ENCODE data around the gene STAC2. TPM values are rescaled to one million over a fixed set of nuclear protein-coding genes. Genes with fewer than 3 reads are reported as not detected.

Gene STAC2
- total RNA-seq, 2 experiments from 2014 or later = not detected

GRCh38 chr17:39200070-39200879 lies 25.5 kb downstream of the STAC2 start, which contains the start of gene RPL19:
TSS of gene RPL19 (plus strand) at chr17:39200283. CDS start at chr17:39200345, 62 bp downstream.
- Mint-ChIP-seq H3K9me3 (no peaks in the 10 kb centered on the region), H3K4me1 (peaks cover 62% of the 10 kb centered on the region), H3K4me3 (peak within 1 kb of the TSS; percentile 93), H3K36me3 (ENCODE audit: low read depth) (peaks cover 51% of the 10 kb centered on the region), H3K27me3 (no peaks in the 10 kb centered on the region), H3K27ac (peak within 1 kb of the TSS; percentile 96)
- CTCF ChIA-PET = interaction anchor here (0.6 to 2.6 kb wide), 14 partner anchors 9 to 472 kb away, joined by 3 to 21 read pairs (median 6); no protein-coding TSS in a partner anchor
- DNase-seq = peak; percentile 83
- POLR2A ChIA-PET = interaction anchor here (0.7 to 2.1 kb wide), 26 partner anchors 9 to 849 kb away, joined by 3 to 22 read pairs (median 5); partner anchors contain the start of genes ARL5C, CDK12, CWC25 and FBXL20

DNA sequence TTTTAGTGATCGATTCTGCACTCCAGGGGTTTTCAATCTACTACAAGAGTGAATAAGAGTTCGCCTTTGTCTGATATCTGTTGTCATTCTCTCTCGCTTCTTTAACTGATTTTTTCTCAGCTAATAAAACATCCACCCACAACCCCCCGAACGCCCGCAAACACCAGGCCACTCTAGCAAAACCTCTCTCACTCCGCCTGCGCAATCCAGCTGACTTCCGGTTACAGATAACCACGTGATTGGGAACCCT lies 26.0 kb downstream of the STAC2 start:
- CTCF ChIA-PET = interaction anchor here (0.6 to 2.6 kb wide), 16 partner anchors 10 to 472 kb away, joined by 3 to 21 read pairs (median 4); no protein-coding TSS in a partner anchor

DNA sequence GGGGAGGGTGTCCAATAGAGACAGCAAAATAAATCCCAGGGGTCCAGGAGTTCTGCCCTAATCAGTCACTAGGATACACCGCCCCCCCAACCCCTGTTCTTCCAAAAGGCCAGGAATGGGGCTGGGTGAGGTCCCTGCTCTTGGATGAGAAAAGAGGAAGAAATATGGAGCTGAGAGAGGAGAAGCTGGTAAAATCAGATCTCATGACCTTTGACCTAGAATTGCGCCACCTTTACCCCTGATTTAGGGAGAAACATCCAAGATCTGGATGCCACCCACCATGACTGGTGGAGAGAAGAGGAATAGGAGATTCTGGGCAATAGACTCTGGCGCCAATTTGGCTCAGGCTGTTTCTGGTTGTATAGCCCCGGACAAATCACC lies 27.6 kb downstream of the STAC2 start:
- DNase-seq = no peak
- peaks cover 67% of the 10 kb centered on the region for H3K4me1 Mint-ChIP-seq
- peak overlapping the region; percentile 93 for H3K4me3 Mint-ChIP-seq
- no peaks in the 10 kb centered on the region for H3K9me3 Mint-ChIP-seq
- peaks cover 37% of the 10 kb centered on the region for H3K36me3 Mint-ChIP-seq (ENCODE audit: low read depth)
- POLR2A ChIA-PET = interaction anchor here (0.7 kb wide), 1 partner anchor 8 kb away, joined by 3 read pairs; no protein-coding TSS in a partner anchor
- no peaks in the 10 kb centered on the region for H3K27me3 Mint-ChIP-seq
- peak overlapping the region; percentile 96 for H3K27ac Mint-ChIP-seq
- CTCF ChIA-PET = interaction anchor here (2.6 kb wide), 1 partner anchor 45 kb away, joined by 21 read pairs; no protein-coding TSS in a partner anchor

More for the DNA sequence above, 26.0 kb downstream of the STAC2 start:
- peaks cover 46% of the 10 kb centered on the region for H3K36me3 Mint-ChIP-seq (ENCODE audit: low read depth)
- peak overlapping the region; percentile 96 for H3K27ac Mint-ChIP-seq
- H3K9me3 Mint-ChIP-seq = no peaks in the 10 kb centered on the region
- POLR2A ChIA-PET = interaction anchor here (0.7 to 2.1 kb wide), 26 partner anchors 9 to 848 kb away, joined by 3 to 22 read pairs (median 5); partner anchors contain the start of genes ARL5C, CDK12, CWC25 and FBXL20
- peaks cover 66% of the 10 kb centered on the region for H3K4me1 Mint-ChIP-seq
- DNase-seq = peak; percentile 89
- H3K4me3 Mint-ChIP-seq = peak overlapping the region; percentile 93
- H3K27me3 Mint-ChIP-seq = no peaks in the 10 kb centered on the region

DNA sequence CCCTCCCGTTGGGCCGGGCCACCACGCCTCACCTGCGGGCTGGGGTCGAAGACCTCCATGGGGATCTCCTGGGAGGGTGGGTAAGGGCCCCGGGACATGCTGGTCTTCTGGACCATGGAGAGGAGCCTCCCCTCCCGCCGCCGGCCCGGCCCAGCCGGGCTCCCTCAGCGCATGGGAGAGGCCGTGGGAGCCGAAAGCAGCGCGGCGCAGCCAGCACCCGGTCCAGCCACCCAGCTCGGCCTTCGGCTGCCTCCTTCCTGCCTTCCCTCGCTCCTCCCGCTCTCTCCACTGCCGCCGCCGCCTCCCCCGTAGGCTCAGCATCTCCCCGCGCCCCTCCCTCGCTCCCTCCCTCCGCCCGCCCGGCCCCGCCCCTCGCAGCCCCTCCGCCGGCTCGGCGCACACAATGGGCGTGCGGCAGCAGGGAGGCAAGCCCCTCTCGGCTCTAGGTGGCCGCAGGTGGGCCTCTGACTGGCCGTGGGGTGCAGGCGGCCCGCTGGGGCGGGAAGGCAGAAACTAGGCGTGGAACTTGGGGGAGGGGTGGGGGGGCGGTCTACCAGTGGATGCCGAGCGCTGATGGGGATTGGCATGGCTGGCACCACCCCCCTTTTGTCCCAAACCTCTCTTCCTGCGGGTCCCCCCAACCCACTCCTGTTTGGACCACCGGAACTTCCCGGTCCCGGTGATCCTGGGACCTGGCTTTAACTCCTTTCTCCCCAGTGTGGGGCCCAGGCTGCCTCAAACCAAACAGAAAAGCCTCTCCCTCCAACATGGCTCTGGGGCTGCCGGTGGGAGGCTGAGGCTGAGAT lies 28.2 kb downstream of the STAC2 start, which contains the start of gene CACNB1:
CACNB1 (minus strand) TSS at position 290 of the 806 bp plus-strand sequence; CDS start at position 116, 174 bp downstream.
- H3K27me3 Mint-ChIP-seq = no peaks in the 10 kb centered on the region
- no peaks in the 10 kb centered on the region for H3K9me3 Mint-ChIP-seq
- peak within 1 kb of the TSS; percentile 96 for H3K27ac Mint-ChIP-seq
- H3K4me1 Mint-ChIP-seq = peaks cover 67% of the 10 kb centered on the region
- peak; percentile 74 for DNase-seq
- CTCF ChIA-PET = interaction anchor here (3.0 kb wide), 1 partner anchor 33 kb away, joined by 15 read pairs; no protein-coding TSS in a partner anchor
- H3K36me3 Mint-ChIP-seq (ENCODE audit: low read depth) = peaks cover 38% of the 10 kb centered on the region
- POLR2A ChIA-PET = no interaction called here
- H3K4me3 Mint-ChIP-seq = peak within 1 kb of the TSS; percentile 93

DNA sequence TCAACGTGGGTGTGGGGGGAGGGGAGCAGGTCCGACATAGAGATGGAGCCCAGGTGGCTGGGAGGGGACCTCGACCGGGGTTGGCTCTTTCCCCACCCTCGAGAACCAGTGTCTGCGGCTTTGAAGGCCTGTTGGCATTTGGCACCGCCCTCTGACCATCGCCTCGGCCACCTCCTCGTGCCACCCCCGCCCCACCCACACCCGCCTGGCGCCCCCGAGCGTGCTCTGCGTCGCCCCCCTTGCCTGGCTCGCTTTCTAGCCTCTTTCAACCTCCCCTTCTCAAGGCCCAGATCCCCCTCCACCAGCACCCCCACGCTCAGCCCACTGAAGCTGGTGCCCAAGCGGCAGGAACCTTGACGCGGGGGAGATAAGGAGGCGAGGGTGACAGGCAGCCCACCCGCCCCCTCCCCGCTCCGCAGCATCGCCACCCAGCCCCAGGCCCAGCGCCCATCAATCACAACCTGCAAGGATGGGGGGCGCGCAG lies 28.9 kb downstream of the STAC2 start:
- no peak overlapping the region for H3K27ac Mint-ChIP-seq
- H3K4me1 Mint-ChIP-seq = peaks cover 64% of the 10 kb centered on the region
- no peaks in the 10 kb centered on the region for H3K9me3 Mint-ChIP-seq
- H3K4me3 Mint-ChIP-seq = peak overlapping the region; percentile 93
- CTCF ChIA-PET = interaction anchor here (3.0 kb wide), 1 partner anchor 32 kb away, joined by 15 read pairs; no protein-coding TSS in a partner anchor
- peak; percentile 31 for DNase-seq
- H3K27me3 Mint-ChIP-seq = no peaks in the 10 kb centered on the region
- POLR2A ChIA-PET = interaction anchor here (0.6 to 1.5 kb wide), 3 partner anchors 12 to 40 kb away, joined by 3 to 6 read pairs (median 4); no protein-coding TSS in a partner anchor
- H3K36me3 Mint-ChIP-seq (ENCODE audit: low read depth) = peaks cover 36% of the 10 kb centered on the region

DNA sequence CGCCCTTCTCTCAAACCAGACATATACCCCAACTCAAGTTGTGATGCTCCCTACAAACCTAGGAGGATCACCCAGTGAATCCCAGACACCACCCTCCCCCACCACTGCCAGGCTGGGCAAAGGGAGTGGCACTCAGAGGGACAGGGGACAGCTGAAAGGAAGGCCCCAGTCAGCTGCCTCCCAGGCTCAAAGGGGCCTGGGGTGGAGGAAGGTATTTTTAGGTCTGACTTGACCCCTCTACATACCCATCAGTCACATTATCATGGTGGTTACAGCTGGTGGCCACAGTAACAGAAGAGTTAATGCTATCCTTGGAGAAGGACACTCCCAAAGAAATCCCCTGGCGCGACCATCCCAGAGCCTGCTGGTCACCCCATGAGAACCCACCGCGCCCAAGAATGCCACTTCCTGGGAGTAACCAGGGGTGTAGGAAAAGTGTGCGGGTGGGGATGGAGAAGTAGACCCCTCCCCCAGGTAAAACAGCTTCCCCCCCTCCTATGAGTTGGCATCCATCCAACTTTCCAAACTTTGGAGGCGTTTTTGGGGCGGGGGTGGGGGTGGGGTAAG lies 29.4 kb downstream of the STAC2 start:
- Mint-ChIP-seq H3K36me3 (ENCODE audit: low read depth) (peaks cover 32% of the 10 kb centered on the region), H3K4me1 (peaks cover 60% of the 10 kb centered on the region), H3K27me3 (no peaks in the 10 kb centered on the region), H3K4me3 (peak overlapping the region; percentile 93), H3K9me3 (no peaks in the 10 kb centered on the region), H3K27ac (peak overlapping the region; percentile 62)
- ChIA-PET CTCF (interaction anchor here (0.8 to 3.0 kb wide), 3 partner anchors 10 to 48 kb away, joined by 3 to 15 read pairs (median 9); no protein-coding TSS in a partner anchor), POLR2A (interaction anchor here (0.6 to 1.5 kb wide), 4 partner anchors 13 to 265 kb away, joined by 3 to 7 read pairs (median 5); partner anchors contain the start of gene CDK12)
- DNase-seq = no peak

GRCh38 chr17:39195568-39196160 lies 30.1 kb downstream of the STAC2 start:
- peaks cover 54% of the 10 kb centered on the region for H3K4me1 Mint-ChIP-seq
- CTCF ChIA-PET = interaction anchor here (0.8 to 3.0 kb wide), 5 partner anchors 11 to 213 kb away, joined by 3 to 15 read pairs (median 3); no protein-coding TSS in a partner anchor

GRCh38 chr17:39194985-39195524 lies 30.7 kb downstream of the STAC2 start:
- Mint-ChIP-seq H3K36me3 (ENCODE audit: low read depth) (peaks cover 22% of the 10 kb centered on the region), H3K27ac (no peak overlapping the region), H3K4me1 (peaks cover 54% of the 10 kb centered on the region), H3K9me3 (no peaks in the 10 kb centered on the region), H3K27me3 (no peaks in the 10 kb centered on the region), H3K4me3 (peak overlapping the region; percentile 93)
- no peak for DNase-seq
- POLR2A ChIA-PET = interaction anchor here (1.0 to 1.5 kb wide), 2 partner anchors 20 to 266 kb away, joined by 6 to 7 read pairs; partner anchors contain the start of gene CDK12
- CTCF ChIA-PET = interaction anchor here (0.9 to 3.0 kb wide), 4 partner anchors 12 to 212 kb away, joined by 3 to 15 read pairs (median 6); no protein-coding TSS in a partner anchor

More at GRCh38 chr17:39195568-39196160, 30.1 kb downstream of the STAC2 start:
- Mint-ChIP-seq H3K36me3 (ENCODE audit: low read depth) (peaks cover 26% of the 10 kb centered on the region), H3K27ac (peak overlapping the region; percentile 62), H3K4me3 (peak overlapping the region; percentile 93), H3K9me3 (no peaks in the 10 kb centered on the region), H3K27me3 (no peaks in the 10 kb centered on the region)
- no peak for DNase-seq
- POLR2A ChIA-PET = interaction anchor here (1.0 to 1.5 kb wide), 3 partner anchors 14 to 266 kb away, joined by 4 to 7 read pairs (median 6); partner anchors contain the start of gene CDK12

DNA sequence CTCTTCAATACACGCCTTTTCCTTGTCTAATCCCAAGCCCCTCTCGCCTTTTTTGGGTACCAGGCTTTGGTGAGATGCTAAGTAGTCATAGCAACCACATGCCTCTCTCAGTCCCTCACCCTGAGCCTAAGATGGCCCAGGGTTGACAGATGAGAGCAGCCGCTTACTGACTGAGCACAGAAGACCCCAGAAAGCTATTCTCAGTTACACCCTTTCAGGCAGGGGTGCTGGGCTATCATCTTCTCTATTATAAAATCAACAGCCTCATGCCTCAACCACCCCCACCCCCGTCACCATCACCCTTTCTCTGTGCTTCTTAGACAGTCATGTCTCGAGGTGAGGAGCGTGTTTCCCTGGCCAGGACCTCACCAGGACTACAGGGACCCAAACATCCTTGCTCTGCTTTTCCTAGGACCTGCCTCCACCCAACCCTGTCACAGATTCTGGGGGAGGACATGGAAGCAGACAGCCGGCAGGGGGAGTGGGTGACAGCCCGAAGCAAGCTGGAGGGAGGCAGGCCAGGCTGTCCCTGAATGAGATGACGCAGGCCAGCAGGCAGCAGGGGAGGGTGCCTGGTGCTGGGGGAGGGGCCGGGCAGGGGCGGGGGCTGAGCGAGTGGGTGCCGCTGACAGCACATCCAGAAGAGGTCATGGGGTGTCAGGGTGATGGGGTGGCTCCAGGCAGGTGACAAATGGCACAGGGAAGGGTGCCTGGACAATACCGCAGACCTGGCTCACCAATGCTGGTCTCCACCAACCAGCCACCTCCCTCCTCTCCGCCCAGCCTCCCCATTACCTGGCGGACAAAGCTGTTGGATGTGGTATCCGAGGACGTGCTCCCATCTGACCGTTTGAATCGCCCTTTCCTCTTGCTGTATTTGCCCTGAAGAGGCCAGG lies 31.4 kb downstream of the STAC2 start:
- peaks cover 21% of the 10 kb centered on the region for H3K36me3 Mint-ChIP-seq (ENCODE audit: low read depth)
- no peaks in the 10 kb centered on the region for H3K9me3 Mint-ChIP-seq
- no peak overlapping the region for H3K4me3 Mint-ChIP-seq
- ChIA-PET CTCF (interaction anchor here (1.4 to 3.0 kb wide), 2 partner anchors 30 to 211 kb away, joined by 3 to 15 read pairs; no protein-coding TSS in a partner anchor), POLR2A (no interaction called here)
- no peaks in the 10 kb centered on the region for H3K27me3 Mint-ChIP-seq
- H3K27ac Mint-ChIP-seq = peak overlapping the region; percentile 31
- no peak for DNase-seq
- H3K4me1 Mint-ChIP-seq = peaks cover 48% of the 10 kb centered on the region

DNA sequence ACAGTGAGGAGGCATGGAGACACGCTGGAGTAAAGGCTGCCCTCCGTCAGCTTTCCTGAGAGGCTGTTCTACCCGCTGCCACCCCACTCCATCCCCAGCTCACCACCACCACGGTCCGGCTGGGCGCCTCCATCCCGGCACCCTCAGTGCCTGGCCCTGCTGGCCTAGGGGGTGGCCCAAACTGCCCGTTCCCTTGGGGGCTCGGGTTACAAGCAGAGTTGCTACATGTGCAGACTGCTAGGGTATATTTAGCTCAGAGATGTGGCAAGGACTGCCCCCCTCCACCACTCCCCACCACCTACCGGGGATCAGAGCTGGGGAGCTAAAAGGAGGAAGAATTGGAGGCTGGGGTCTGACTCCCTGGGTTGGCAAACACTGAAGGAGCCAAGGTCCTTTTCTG lies 32.4 kb downstream of the STAC2 start:
- Mint-ChIP-seq H3K9me3 (no peaks in the 10 kb centered on the region), H3K27me3 (no peaks in the 10 kb centered on the region), H3K4me1 (peaks cover 39% of the 10 kb centered on the region), H3K36me3 (ENCODE audit: low read depth) (peaks cover 21% of the 10 kb centered on the region), H3K4me3 (no peak overlapping the region), H3K27ac (no peak overlapping the region)
- ChIA-PET POLR2A (no interaction called here), CTCF (no interaction called here)
- DNase-seq = no peak

DNA sequence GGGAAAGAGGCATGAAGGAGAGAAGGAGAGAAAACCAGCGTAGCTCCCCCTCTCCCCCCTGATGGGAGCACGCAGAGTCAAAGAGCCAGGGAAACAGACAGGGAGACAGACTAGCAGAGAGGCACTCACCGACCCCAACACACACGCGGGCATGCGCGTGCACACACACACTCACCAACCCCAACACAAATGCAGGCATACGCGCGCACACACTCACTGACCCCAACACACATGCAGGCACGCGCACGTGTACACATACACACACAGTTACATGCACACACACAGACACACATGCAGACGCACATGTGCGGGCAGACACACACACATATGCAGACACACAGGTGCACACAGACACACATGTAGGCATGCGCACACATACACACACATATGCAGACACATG lies 32.8 kb downstream of the STAC2 start:
- ChIA-PET POLR2A (no interaction called here), CTCF (no interaction called here)
- peaks cover 21% of the 10 kb centered on the region for H3K36me3 Mint-ChIP-seq (ENCODE audit: low read depth)
- peaks cover 35% of the 10 kb centered on the region for H3K4me1 Mint-ChIP-seq
- no peak overlapping the region for H3K27ac Mint-ChIP-seq
- no peak for DNase-seq
- no peaks in the 10 kb centered on the region for H3K27me3 Mint-ChIP-seq
- no peak overlapping the region for H3K4me3 Mint-ChIP-seq
- no peaks in the 10 kb centered on the region for H3K9me3 Mint-ChIP-seq
